Measurements from ENCODE around the gene CACNA1H.
"Not testable (repeated sequence)": the region's sequence is repeated elsewhere in the genome, so short reads cannot be mapped to it uniquely, and the experiment has no call there.

Gene CACNA1H

GRCh38 chr16:1243907-1244850, 91.3 kb downstream of the CACNA1H start:
- H3K27ac ChIP-seq: not testable (repeated sequence)

GRCh38 chr16:1244881-1245280, 92.0 kb downstream of the CACNA1H start:
- H3K27ac ChIP-seq: no peak overlapping the region
- TF ChIP-seq CTCF (conservative IDR thresholded peaks at IDR 0.05): no peak

- TF ChIP-seq CTCF (conservative IDR thresholded peaks at IDR 0.05): no peak
- H3K27ac ChIP-seq: no peak overlapping the region
Measured at GRCh38 chr16:1245452-1246020, 92.6 kb downstream of the CACNA1H start.

GRCh38 chr16:1247903-1248537, 95.1 kb downstream of the CACNA1H start:
- H3K27ac ChIP-seq: not testable (repeated sequence)

GRCh38 chr16:1249031-1249755, 96.3 kb downstream of the CACNA1H start:
- H3K27ac ChIP-seq: not testable (repeated sequence)

GRCh38 chr16:1253701-1254364, 100.9 kb downstream of the CACNA1H start:
- not testable (repeated sequence) for H3K27ac ChIP-seq

- not testable (repeated sequence) for H3K27ac ChIP-seq
Measured at GRCh38 chr16:1254821-1255220, 101.9 kb downstream of the CACNA1H start.

- not testable (repeated sequence) for H3K27ac ChIP-seq
Measured at GRCh38 chr16:1255276-1256122, 102.6 kb downstream of the CACNA1H start, which contains the start of gene TPSD1. TPSD1 (plus strand) TSS chr16:1256069; CDS start chr16:1256281, 212 bp downstream.

GRCh38 chr16:1256296-1256873, 103.5 kb downstream of the CACNA1H start:
- not testable (repeated sequence) for H3K27ac ChIP-seq

GRCh38 chr16:1256874-1257322, 104.0 kb downstream of the CACNA1H start:
- H3K27ac ChIP-seq: no peak overlapping the region

More at GRCh38 chr16:1256874-1257322, 104.0 kb downstream of the CACNA1H start:
- TF ChIP-seq CTCF (conservative IDR thresholded peaks at IDR 0.05): no peak
